Skeletal muscle tissue (tissue), 4 donors: Measurements from ENCODE around the gene CDH5. TPM values are rescaled to one million over a fixed set of nuclear protein-coding genes. Genes with fewer than 3 reads are reported as not detected.
A peak's percentile ranks its signal among the peaks of the same experiment; 100 is the strongest.

Source experiments
- H3K27ac ChIP-seq: one replicate; pipeline ENCODE4 v1.7.0; 2013; ENCODE audit warnings: mild to moderate bottlenecking, low read depth, low read length, inconsistent platforms
- H3K27me3 ChIP-seq, 3 donors: one replicate each; pipeline ENCODE4 v1.7.0; 2013; ENCODE audit warnings: low read length in 3 of 3; ENCODE audit not compliant: control insufficient read depth in 3 of 3, insufficient read depth in 3 of 3
- H3K36me3 ChIP-seq, 3 donors: one replicate each; pipeline ENCODE4 v1.7.0; 2013; ENCODE audit warnings: low read length in 3 of 3; ENCODE audit not compliant: control insufficient read depth in 3 of 3, insufficient read depth in 3 of 3
- H3K4me1 ChIP-seq, 3 donors: one replicate each; pipeline ENCODE4 v1.7.0; 2013; ENCODE audit warnings: low read length in 3 of 3, mild to moderate bottlenecking in 3 of 3; ENCODE audit not compliant: control insufficient read depth in 3 of 3, insufficient read depth in 3 of 3
- H3K4me3 ChIP-seq, 3 donors: one replicate each; pipeline ENCODE4 v1.7.0; 2013; ENCODE audit warnings: low read length in 3 of 3
- H3K9ac ChIP-seq, 3 donors: one replicate each; pipeline ENCODE4 v1.7.0; 2013; ENCODE audit warnings: low read length in 3 of 3, mild to moderate bottlenecking in 3 of 3, moderate library complexity in 2 of 3, low read depth in 1 of 3
- H3K9me3 ChIP-seq, 3 donors: one replicate each; pipeline ENCODE4 v1.7.0; 2013; ENCODE audit warnings: low read length in 3 of 3; ENCODE audit not compliant: control insufficient read depth in 3 of 3
- total RNA-seq: library from RNA; depleted of rRNA; stranded (reverse); fragments of >200 nt; gene quantifications from one replicate; pipeline ENCODE4 v1.2.3, GENCODE V29; 2014
- donor health status: Osteomylitis.

The CDH5 gene
- total RNA-seq, 1 donor from 2014 or later: 42.8 TPM

GRCh38 chr16:66425651-66426050 lies 59.2 kb downstream of the CDH5 start:
- Histone ChIP-seq H3K4me1 (peaks cover 4 to 15% (median 10%) of the 10 kb centered on the region in 3 donors), H3K9ac (no peak overlapping the region), H3K9me3 (no peaks in the 10 kb centered on the region), H3K27me3 (peaks cover 39 to 58% (median 45%) of the 10 kb centered on the region in 3 donors), H3K36me3 (no peaks in the 10 kb centered on the region), H3K4me3 (no peak overlapping the region), H3K27ac (no peak overlapping the region)

GRCh38 chr16:66426112-66427035 lies 59.9 kb downstream of the CDH5 start:
- Histone ChIP-seq H3K27me3 (peaks cover 39 to 58% (median 45%) of the 10 kb centered on the region in 3 donors), H3K4me1 (peaks cover 4 to 15% (median 10%) of the 10 kb centered on the region in 3 donors), H3K9me3 (no peaks in the 10 kb centered on the region), H3K9ac (peak overlapping the region in 1 of 3 donors; percentile 60), H3K4me3 (peak overlapping the region; percentile 43 to 56 (median 51)), H3K36me3 (no peaks in the 10 kb centered on the region), H3K27ac (no peak overlapping the region)

GRCh38 chr16:66427036-66427860 lies 60.8 kb downstream of the CDH5 start, which contains the start of gene BEAN1:
Gene BEAN1 (plus strand): TSS chr16:66427295. CDS start chr16:66437677, 10,382 bp downstream.
- Histone ChIP-seq H3K4me1 (peaks cover 4 to 15% (median 10%) of the 10 kb centered on the region in 3 donors), H3K4me3 (peak within 1 kb of the TSS; percentile 43 to 56 (median 51)), H3K36me3 (no peaks in the 10 kb centered on the region), H3K9me3 (no peaks in the 10 kb centered on the region), H3K9ac (peak within 1 kb of the TSS in 1 of 3 donors; percentile 60), H3K27me3 (peaks cover 42 to 61% (median 48%) of the 10 kb centered on the region in 3 donors), H3K27ac (no peak within 1 kb of the TSS)

DNA sequence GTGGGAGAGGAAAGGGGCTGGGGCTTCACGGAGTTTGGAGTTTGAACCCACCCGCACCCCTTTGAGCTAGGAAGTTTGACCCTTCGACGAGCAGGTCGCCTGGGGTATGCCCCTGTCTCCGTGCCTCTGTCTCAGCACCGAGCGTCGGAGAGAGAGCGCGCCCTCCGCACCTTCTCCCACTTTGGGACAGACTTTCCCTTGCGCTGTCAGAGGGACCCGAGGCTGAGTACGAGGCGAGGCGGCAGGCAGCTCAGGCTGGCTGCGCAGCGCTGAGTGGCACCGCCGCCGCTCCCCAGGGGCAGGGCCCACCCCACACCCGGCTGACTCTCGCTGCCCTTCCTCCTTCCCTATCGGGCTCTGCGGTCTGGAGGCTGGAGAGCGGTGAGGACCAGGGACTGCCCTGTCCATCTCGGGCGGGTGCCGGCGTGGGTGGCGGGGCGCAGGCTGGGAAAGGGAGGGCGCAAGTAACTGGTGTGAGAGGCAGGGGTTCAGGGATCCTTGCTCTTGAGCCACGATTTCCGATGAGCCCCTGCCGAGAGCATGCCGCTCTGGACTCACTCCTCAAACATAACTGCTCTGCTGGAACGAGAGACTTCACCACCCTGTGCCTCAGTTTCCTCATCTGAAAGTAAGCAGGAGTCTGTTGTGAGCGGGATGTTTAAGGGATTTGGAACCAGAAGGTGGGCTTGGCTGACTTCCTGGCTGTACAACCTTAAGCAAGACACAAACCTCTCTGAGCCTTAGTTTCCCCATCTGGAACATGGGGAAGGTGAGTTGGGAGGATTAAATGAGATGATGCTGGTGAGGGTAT lies 61.6 kb downstream of the CDH5 start:
- Histone ChIP-seq H3K4me3 (peak overlapping the region in 2 of 3 donors; percentile 15 to 35), H3K4me1 (peaks cover 4 to 15% (median 10%) of the 10 kb centered on the region in 3 donors), H3K9ac (no peak overlapping the region), H3K9me3 (no peaks in the 10 kb centered on the region), H3K27me3 (peaks cover 45 to 62% (median 55%) of the 10 kb centered on the region in 3 donors), H3K27ac (no peak overlapping the region), H3K36me3 (no peaks in the 10 kb centered on the region)

GRCh38 chr16:66428682-66429251 lies 62.3 kb downstream of the CDH5 start:
- Histone ChIP-seq H3K9ac (no peak overlapping the region), H3K36me3 (no peaks in the 10 kb centered on the region), H3K27ac (no peak overlapping the region), H3K4me3 (no peak overlapping the region), H3K27me3 (peaks cover 49 to 56% (median 55%) of the 10 kb centered on the region in 3 donors), H3K4me1 (peaks cover 4 to 15% (median 10%) of the 10 kb centered on the region in 3 donors), H3K9me3 (no peaks in the 10 kb centered on the region)

- Histone ChIP-seq H3K27me3 (peaks cover 51 to 55% (median 55%) of the 10 kb centered on the region in 3 donors), H3K4me1 (peaks cover 4 to 15% (median 10%) of the 10 kb centered on the region in 3 donors), H3K36me3 (no peaks in the 10 kb centered on the region), H3K9me3 (no peaks in the 10 kb centered on the region), H3K9ac (no peak overlapping the region), H3K27ac (no peak overlapping the region), H3K4me3 (no peak overlapping the region)
Observed at GRCh38 chr16:66429290-66429962, 62.9 kb downstream of the CDH5 start.

GRCh38 chr16:66430214-66430613 lies 63.7 kb downstream of the CDH5 start:
- H3K27me3 ChIP-seq: peaks cover 47 to 58% (median 55%) of the 10 kb centered on the region in 3 donors
- H3K9me3 ChIP-seq: no peaks in the 10 kb centered on the region
- no peaks in the 10 kb centered on the region for H3K36me3 ChIP-seq
- no peak overlapping the region for H3K27ac ChIP-seq
- no peak overlapping the region for H3K9ac ChIP-seq
- H3K4me3 ChIP-seq: no peak overlapping the region
- H3K4me1 ChIP-seq: peaks cover 4 to 15% (median 10%) of the 10 kb centered on the region in 3 donors

GRCh38 chr16:66431760-66432159 lies 65.3 kb downstream of the CDH5 start:
- no peaks in the 10 kb centered on the region for H3K36me3 ChIP-seq
- H3K27me3 ChIP-seq: peaks cover 33 to 48% (median 43%) of the 10 kb centered on the region in 3 donors
- H3K9me3 ChIP-seq: no peaks in the 10 kb centered on the region
- H3K27ac ChIP-seq: no peak overlapping the region
- no peak overlapping the region for H3K4me3 ChIP-seq
- no peak overlapping the region for H3K9ac ChIP-seq
- peaks cover 0 to 9% (median 6%) of the 10 kb centered on the region in 3 donors for H3K4me1 ChIP-seq
